Transverse colon (tissue), 4 donors: ENCODE measurements around the gene DAND5.

Experiments used
- CTCF ChIP-seq, 5 experiments: fragments of 200-600 bp in 3 of 5; fragments of 450-650 bp in 2 of 5; sonication (generic) in 3 of 5; IDR thresholded peaks; 1 replicate in 2 of 5; 2 replicates in 3 of 5; pipeline ENCODE4 v1.5.1; 2016 to 2017; ENCODE audit warnings: antibody characterized with exemption in 5 of 5, inconsistent platforms in 3 of 5, mild to moderate bottlenecking in 2 of 5, moderate library complexity in 1 of 5
- EP300 ChIP-seq: sonication (generic); formaldehyde crosslinking; IDR thresholded peaks from one replicate; pipeline ENCODE4 v1.6.1; 2017; ENCODE audit warnings: antibody characterized with exemption, low read depth
- POLR2A ChIP-seq: fragments of 450-650 bp; IDR thresholded peaks from one replicate; pipeline ENCODE4 v1.6.1; 2016; ENCODE audit warnings: antibody characterized with exemption, mild to moderate bottlenecking, moderate library complexity
- POLR2AphosphoS5 ChIP-seq, 3 donors: sonication (generic); formaldehyde crosslinking; IDR thresholded peaks; one replicate each; pipeline ENCODE4 v1.6.1; 2016; ENCODE audit warnings: antibody characterized with exemption in 3 of 3

GRCh38 chr19:12975221-12975741 lies 5.9 kb downstream of the DAND5 start:
- TF ChIP-seq CTCF (IDR thresholded peaks at IDR 0.05) (no peak), POLR2A (no peak), POLR2AphosphoS5 (IDR thresholded peaks at IDR 0.05) (no peak), EP300 (no peak)
